NCI-H187 (cell line): Measurements from ENCODE around the gene STRBP.
"Not testable (repeated sequence)": the region's sequence is repeated elsewhere in the genome, so short reads cannot be mapped to it uniquely, and the experiment has no call there.

ENCODE experiments used
- DNase-seq, 2 experiments: peaks; one replicate each; lab custom pipeline; 2025; lab: John Stamatoyannopoulos, UW

The STRBP gene

GRCh38 chr9:123191680-123192079 is 76.7 kb downstream of the STRBP start:
- DNase-seq, result no peak

GRCh38 chr9:123191260-123191659 is 77.1 kb downstream of the STRBP start:
- no peak for DNase-seq

- no peak for DNase-seq
Measured at GRCh38 chr9:123187131-123187530, 81.3 kb downstream of the STRBP start.

GRCh38 chr9:123186029-123186428 is 82.4 kb downstream of the STRBP start:
- not testable (repeated sequence) for DNase-seq

GRCh38 chr9:123176949-123177348 is 91.4 kb downstream of the STRBP start:
- DNase-seq, result no peak

GRCh38 chr9:123175854-123176629 is 92.3 kb downstream of the STRBP start:
- no peak for DNase-seq

GRCh38 chr9:123174887-123175518 is 93.4 kb downstream of the STRBP start:
- DNase-seq, result no peak

- DNase-seq, result no peak
Measured at GRCh38 chr9:123174079-123174478, 94.3 kb downstream of the STRBP start.

GRCh38 chr9:123169926-123170325 is 98.5 kb downstream of the STRBP start:
- no peak for DNase-seq

- no peak for DNase-seq
Measured at GRCh38 chr9:123168586-123168985, 99.8 kb downstream of the STRBP start.

- no peak for DNase-seq
Measured at GRCh38 chr9:123167474-123167873, 100.9 kb downstream of the STRBP start.

- DNase-seq, result no peak
Measured at GRCh38 chr9:123165813-123166212, 102.6 kb downstream of the STRBP start.

GRCh38 chr9:123164285-123164684 is 104.1 kb downstream of the STRBP start:
- DNase-seq, result no peak

GRCh38 chr9:123162791-123163345 is 105.5 kb downstream of the STRBP start:
- DNase-seq, result no peak

- no peak for DNase-seq
Measured at GRCh38 chr9:123162360-123162759, 106.0 kb downstream of the STRBP start.

GRCh38 chr9:123157221-123157620 is 111.2 kb downstream of the STRBP start:
- no peak for DNase-seq

GRCh38 chr9:123150708-123151503 is 117.5 kb downstream of the STRBP start:
- no peak for DNase-seq

GRCh38 chr9:123149067-123149466 is 119.3 kb downstream of the STRBP start:
- DNase-seq, result no peak

GRCh38 chr9:123138163-123138562 is 130.2 kb downstream of the STRBP start:
- no peak for DNase-seq

GRCh38 chr9:123135430-123135829 is 133.0 kb downstream of the STRBP start:
- DNase-seq, result no peak

GRCh38 chr9:123132696-123133095 is 135.7 kb downstream of the STRBP start:
- DNase-seq, result no peak

- no peak for DNase-seq
Measured at GRCh38 chr9:123131993-123132392, 136.4 kb downstream of the STRBP start.

- no peak for DNase-seq
Measured at GRCh38 chr9:123131258-123131657, 137.1 kb downstream of the STRBP start.
